SK-N-SH treated with all-trans-retinoic acid at 6 μM for 48 hours (cell line): ENCODE results near the gene CXXC5.

ENCODE experiments used
- ATAC-seq: fragments of 200-7000 bp; cut with Tn5 transposase; 3 replicates; pipeline ENCODE4 v1.9.1; 2020; ENCODE audit warnings: mild to moderate bottlenecking, moderate library complexity
- ARNTL ChIP-seq: fragments of 450-650 bp; formaldehyde crosslinking; IDR thresholded peaks from 2 replicates; pipeline ENCODE4 v1.5.0; 2020; ENCODE audit warnings: low read depth, mild to moderate bottlenecking, moderate library complexity, borderline replicate concordance
- BACH2 ChIP-seq: fragments of 250-450 bp; sonication (Bioruptor Pico); IDR thresholded peaks from 2 replicates; pipeline ENCODE4 v1.9.0; 2021; ENCODE audit warnings: mild to moderate bottlenecking, borderline replicate concordance
- CREB5 ChIP-seq: fragments of 250-450 bp; sonication (Bioruptor Pico); IDR thresholded peaks from 2 replicates; pipeline ENCODE4 v1.5.1; 2020; ENCODE audit warnings: low read depth, mild to moderate bottlenecking, moderate library complexity
- CSRNP3 ChIP-seq: fragments of 250-450 bp; sonication (Bioruptor Pico); IDR thresholded peaks from 2 replicates; pipeline ENCODE4 v1.5.1; 2021; ENCODE audit warnings: mild to moderate bottlenecking, moderate library complexity
- ESRRG ChIP-seq: fragments of 250-450 bp; sonication (Bioruptor Pico); IDR thresholded peaks from 2 replicates; pipeline ENCODE4 v1.6.1; 2021; ENCODE audit warnings: mild to moderate bottlenecking
- GLIS3 ChIP-seq: fragments of 250-450 bp; sonication (Bioruptor Pico); IDR thresholded peaks from 2 replicates; pipeline ENCODE4 v1.5.0; 2020; ENCODE audit warnings: mild to moderate bottlenecking, moderate library complexity
- ISL1 ChIP-seq: fragments of 250-450 bp; sonication (Bioruptor Pico); IDR thresholded peaks from 2 replicates; pipeline ENCODE4 v2.1.2; 2022; ENCODE audit warnings: mild to moderate bottlenecking, moderate library complexity
- OSR1 ChIP-seq: fragments of 250-450 bp; sonication (Bioruptor Pico); IDR thresholded peaks from 2 replicates; pipeline ENCODE4 v1.8.0; 2022; ENCODE audit warnings: moderate library complexity, mild to moderate bottlenecking, inconsistent platforms
- PATZ1 ChIP-seq: fragments of 250-450 bp; sonication (Bioruptor Pico); IDR thresholded peaks from 2 replicates; pipeline ENCODE4 v1.8.0; 2020; ENCODE audit warnings: mild to moderate bottlenecking, moderate library complexity, borderline replicate concordance
- POU6F1 ChIP-seq: fragments of 250-450 bp; sonication (Bioruptor Pico); IDR thresholded peaks from 2 replicates; pipeline ENCODE4 v1.8.0; 2021; ENCODE audit warnings: low read depth, mild to moderate bottlenecking, moderate library complexity, borderline replicate concordance
- PPARA ChIP-seq: fragments of 250-450 bp; sonication (Bioruptor Pico); IDR thresholded peaks from 2 replicates; pipeline ENCODE4 v1.5.0; 2020; ENCODE audit warnings: mild to moderate bottlenecking, borderline replicate concordance
- SNAI2 ChIP-seq: fragments of 250-450 bp; sonication (Bioruptor Pico); IDR thresholded peaks from 2 replicates; pipeline ENCODE4 v1.5.0; 2020; ENCODE audit warnings: mild to moderate bottlenecking, moderate library complexity
- TCF4 ChIP-seq: fragments of 250-450 bp; sonication (Bioruptor Pico); IDR thresholded peaks from 2 replicates; pipeline ENCODE4 v1.8.0; 2021; ENCODE audit warnings: mild to moderate bottlenecking, moderate library complexity, borderline replicate concordance
- TOX ChIP-seq: fragments of 250-450 bp; sonication (Bioruptor Pico); IDR thresholded peaks from 2 replicates; pipeline ENCODE4 v1.8.0; 2021; ENCODE audit warnings: mild to moderate bottlenecking, moderate library complexity, borderline replicate concordance
- TSHZ2 ChIP-seq: fragments of 250-450 bp; sonication (Bioruptor Pico); IDR thresholded peaks from 2 replicates; pipeline ENCODE4 v1.5.0; 2020; ENCODE audit warnings: mild to moderate bottlenecking, moderate library complexity
- ZC3H10 ChIP-seq: fragments of 250-450 bp; sonication (Bioruptor Pico); IDR thresholded peaks from 2 replicates; pipeline ENCODE4 v1.5.1; 2021; ENCODE audit warnings: mild to moderate bottlenecking, moderate library complexity
- ZFP3 ChIP-seq: fragments of 250-450 bp; sonication (Bioruptor Pico); IDR thresholded peaks from 2 replicates; pipeline ENCODE4 v1.5.0; 2020; ENCODE audit warnings: mild to moderate bottlenecking, moderate library complexity
- ZNF565 ChIP-seq: fragments of 450-650 bp; formaldehyde crosslinking; conservative IDR thresholded peaks from 2 replicates; pipeline ENCODE4 v1.5.0; 2020; ENCODE audit warnings: low read depth, mild to moderate bottlenecking, moderate library complexity
- ZNF70 ChIP-seq: fragments of 450-650 bp; formaldehyde crosslinking; IDR thresholded peaks from 2 replicates; pipeline ENCODE4 v1.5.0; 2020; ENCODE audit warnings: mild to moderate bottlenecking, moderate library complexity
- ZNF8 ChIP-seq: fragments of 450-650 bp; formaldehyde crosslinking; IDR thresholded peaks from 2 replicates; pipeline ENCODE4 v1.5.0; 2020; ENCODE audit warnings: mild to moderate bottlenecking, moderate library complexity

CXXC5 gene

GRCh38 chr5:139671096-139671841, 23.1 kb downstream of the CXXC5 start:
- no peak for TF ChIP-seq ZFP3
- no peak for TF ChIP-seq SNAI2
- no peak for TF ChIP-seq ESRRG (CRISPR knock-in tag)
- TF ChIP-seq ISL1 (CRISPR knock-in tag), result no peak
- no peak for TF ChIP-seq ZNF70 (CRISPR knock-in tag)
- no peak for TF ChIP-seq ZNF8
- TF ChIP-seq PPARA (CRISPR knock-in tag), result no peak
- no peak for TF ChIP-seq TOX (CRISPR knock-in tag)
- no peak for TF ChIP-seq CREB5
- TF ChIP-seq PATZ1 (CRISPR knock-in tag), result no peak
- TF ChIP-seq BACH2, result no peak
- TF ChIP-seq TSHZ2 (CRISPR knock-in tag), result no peak
- TF ChIP-seq POU6F1, result no peak
- no peak for TF ChIP-seq CSRNP3 (CRISPR knock-in tag)
- TF ChIP-seq ARNTL (CRISPR knock-in tag), result no peak
- no peak for TF ChIP-seq ZNF565 (CRISPR knock-in tag)
- TF ChIP-seq OSR1, result no peak
- no peak for TF ChIP-seq TCF4
- 0 out of 3 replicates have a peak, but pooled peaks have one; percentile 3 for ATAC-seq

GRCh38 chr5:139675213-139675612, 27.1 kb downstream of the CXXC5 start:
- no peak for TF ChIP-seq POU6F1
- TF ChIP-seq ZFP3, result no peak
- no peak for ATAC-seq

GRCh38 chr5:139675825-139676224, 27.7 kb downstream of the CXXC5 start:
- no peak for ATAC-seq
- TF ChIP-seq ZFP3 (no peak), GLIS3 (CRISPR knock-in tag) (no peak), PPARA (CRISPR knock-in tag) (no peak), BACH2 (no peak), ZNF8 (no peak), ZC3H10 (no peak)
